ENCODE data around the gene FAM168B. TPM values are rescaled to one million over a fixed set of nuclear protein-coding genes. Genes with fewer than 3 reads are reported as not detected.

Gene FAM168B
- total RNA-seq, 2 donors from 2014 or later = 39.7 to 56.7 TPM

- Histone ChIP-seq H3K27ac (peak overlapping the region; percentile 75 to 80 (median 78)), H3K4me1 (peaks cover 29% of the 10 kb centered on the region), H3K4me3 (no peak overlapping the region), H3K9me3 (no peaks in the 10 kb centered on the region), H3K27me3 (no peaks in the 10 kb centered on the region), H3K36me3 (replicated peaks in 1 of 2; ENCODE audit: insufficient read depth in 1 of 2, low read depth in 2 of 2) (no peaks in the 10 kb centered on the region)
- DNase-seq (peak; percentile 72 to 83 (median 82)), ATAC-seq (peak; percentile 83)
- peak in 5 of 7 experiments; percentile 8 to 43 (median 27) for TF ChIP-seq CTCF (IDR thresholded peaks at IDR 0.05)
- TF ChIP-seq POLR2A (IDR thresholded peaks at IDR 0.05) = peak in 1 of 3 donors; percentile 50
- intact Hi-C loops (cut with DNase I) = no loop called here
- WGBS, 2 donors = 13 to 22% methylated on average over 13 to 23 of the region's 23 CpGs
Measured at GRCh38 chr2:131040661-131041401, 52.4 kb downstream of the FAM168B start.

GRCh38 chr2:131039908-131040660 is 53.2 kb downstream of the FAM168B start:
- intact Hi-C loops (cut with DNase I) = no loop called here
- ATAC-seq (no peak), DNase-seq (peak in 2 of 4 donors; percentile 26 to 35)
- WGBS, 2 donors = 60 to 93% methylated on average over 29 to 67 of the region's 75 CpGs
- TF ChIP-seq CTCF (IDR thresholded peaks at IDR 0.05) (no peak), POLR2A (IDR thresholded peaks at IDR 0.05) (no peak)
- peaks cover 34% of the 10 kb centered on the region for H3K4me1 ChIP-seq
- H3K27ac ChIP-seq = peak overlapping the region; percentile 75 to 80 (median 78)
- H3K36me3 ChIP-seq (replicated peaks in 1 of 2; ENCODE audit: insufficient read depth in 1 of 2, low read depth in 2 of 2) = no peaks in the 10 kb centered on the region
- H3K27me3 ChIP-seq = no peaks in the 10 kb centered on the region
- no peak overlapping the region for H3K4me3 ChIP-seq
- H3K9me3 ChIP-seq = no peaks in the 10 kb centered on the region

- Histone ChIP-seq H3K27ac (no peak overlapping the region), H3K4me3 (no peak overlapping the region), H3K36me3 (replicated peaks in 1 of 2; ENCODE audit: insufficient read depth in 1 of 2, low read depth in 2 of 2) (no peaks in the 10 kb centered on the region), H3K4me1 (peaks cover 36% of the 10 kb centered on the region), H3K9me3 (no peaks in the 10 kb centered on the region), H3K27me3 (no peaks in the 10 kb centered on the region)
- no peak for ATAC-seq
- TF ChIP-seq POLR2A (IDR thresholded peaks at IDR 0.05) (no peak), CTCF (IDR thresholded peaks at IDR 0.05) (no peak)
- no peak for DNase-seq
- 84 to 100% methylated on average over 5 to 23 of the region's 23 CpGs for WGBS, 2 donors
- intact Hi-C loops (cut with DNase I) = no loop called here
Measured at GRCh38 chr2:131039535-131039907, 53.7 kb downstream of the FAM168B start.

- 96% methylated on average over 5 to 9 of the region's 9 CpGs for WGBS, 2 donors
- peaks cover 41% of the 10 kb centered on the region for H3K4me1 ChIP-seq
- TF ChIP-seq CTCF (IDR thresholded peaks at IDR 0.05) (no peak), POLR2A (IDR thresholded peaks at IDR 0.05) (no peak)
- H3K9me3 ChIP-seq = no peaks in the 10 kb centered on the region
- H3K27ac ChIP-seq = no peak overlapping the region
- no peaks in the 10 kb centered on the region for H3K36me3 ChIP-seq (replicated peaks in 1 of 2; ENCODE audit: insufficient read depth in 1 of 2, low read depth in 2 of 2)
- ATAC-seq (no peak), DNase-seq (no peak)
- no peaks in the 10 kb centered on the region for H3K27me3 ChIP-seq
- H3K4me3 ChIP-seq = no peak overlapping the region
- intact Hi-C loops (cut with DNase I) = no loop called here
Measured at GRCh38 chr2:131039101-131039440, 54.2 kb downstream of the FAM168B start.

All from body of pancreas (tissue), 4 donors.